Type B pancreatic cell (in vitro differentiated cells): ENCODE data around the gene HKDC1. TPM values are rescaled to one million over a fixed set of nuclear protein-coding genes. Genes with fewer than 3 reads are reported as not detected.
"Not testable (repeated sequence)": the region's sequence is repeated elsewhere in the genome, so short reads cannot be mapped to it uniquely, and the experiment has no call there.

Source experiments
- DNase-seq: peaks from one replicate; pipeline ENCODE4 v3.0.0; 2021; ENCODE audit warnings: mixed read lengths; ENCODE audit not compliant: unreplicated experiment; ENCODE audit errors: extremely low spot score
- H3K27ac Mint-ChIP-seq: 2 replicates; pipeline ENCODE4 v1.8.0; 2021; ENCODE audit warnings: mild to moderate bottlenecking, mixed read lengths
- H3K27me3 Mint-ChIP-seq: 2 replicates; pipeline ENCODE4 v1.8.0; 2021; ENCODE audit warnings: mixed read lengths
- H3K36me3 Mint-ChIP-seq: 2 replicates; pipeline ENCODE4 v1.8.0; 2021; ENCODE audit warnings: mixed read lengths
- H3K4me1 Mint-ChIP-seq: one replicate; pipeline ENCODE4 v1.8.0; 2021; ENCODE audit warnings: mixed read lengths; ENCODE audit not compliant: unreplicated experiment
- H3K4me3 Mint-ChIP-seq: 2 replicates; pipeline ENCODE4 v1.8.0; 2021; ENCODE audit warnings: mild to moderate bottlenecking, mixed read lengths
- H3K9me3 Mint-ChIP-seq: 2 replicates; pipeline ENCODE4 v1.8.0; 2021; ENCODE audit warnings: mixed read lengths
- CTCF ChIP-seq: fragments of 200-600 bp; sonication (generic); conservative IDR thresholded peaks from 2 replicates; pipeline ENCODE4 v1.5.0; 2021; ENCODE audit warnings: antibody characterized with exemption, mild to moderate bottlenecking
- total RNA-seq: library from RNA; stranded (reverse); gene quantifications from 2 replicates; pipeline ENCODE4 v1.2.1, GENCODE V29; 2021; ENCODE audit warnings: low replicate concordance

Gene HKDC1
- total RNA-seq, 1 donor from 2014 or later, result 2.4 TPM

- Mint-ChIP-seq H3K36me3 (no peaks in the 10 kb centered on the region), H3K4me1 (peaks cover 16% of the 10 kb centered on the region), H3K27me3 (peaks cover 6% of the 10 kb centered on the region), H3K4me3 (no peak overlapping the region), H3K27ac (no peak overlapping the region), H3K9me3 (no peaks in the 10 kb centered on the region)
- no peak for TF ChIP-seq CTCF
- DNase-seq, result no peak
These were observed 61.6 kb downstream of the HKDC1 start for GRCh38 chr10:69281507-69282413.

- H3K9me3 Mint-ChIP-seq, H3K36me3 Mint-ChIP-seq, H3K27me3 Mint-ChIP-seq, H3K4me3 Mint-ChIP-seq, H3K4me1 Mint-ChIP-seq, H3K27ac Mint-ChIP-seq, DNase-seq: not testable (repeated sequence)
These were observed 64.3 kb downstream of the HKDC1 start for GRCh38 chr10:69284402-69284801.

- no peak for DNase-seq
- H3K4me1 Mint-ChIP-seq, result peaks cover 6% of the 10 kb centered on the region
- H3K9me3 Mint-ChIP-seq, result no peaks in the 10 kb centered on the region
- no peak overlapping the region for H3K4me3 Mint-ChIP-seq
- no peak for TF ChIP-seq CTCF
- no peak overlapping the region for H3K27ac Mint-ChIP-seq
- H3K27me3 Mint-ChIP-seq, result peaks cover 6% of the 10 kb centered on the region
- H3K36me3 Mint-ChIP-seq, result no peaks in the 10 kb centered on the region
These were observed 65.6 kb downstream of the HKDC1 start for GRCh38 chr10:69285699-69286098.

GRCh38 chr10:69287181-69287580 lies 67.0 kb downstream of the HKDC1 start:
- Mint-ChIP-seq H3K4me1 (peaks cover 6% of the 10 kb centered on the region), H3K4me3 (no peak overlapping the region), H3K9me3 (no peaks in the 10 kb centered on the region), H3K27ac (no peak overlapping the region), H3K36me3 (no peaks in the 10 kb centered on the region), H3K27me3 (peaks cover 1% of the 10 kb centered on the region)
- DNase-seq, result no peak
- TF ChIP-seq CTCF, result no peak

- Mint-ChIP-seq H3K27ac (no peak overlapping the region), H3K27me3 (peaks cover 5% of the 10 kb centered on the region), H3K4me3 (no peak overlapping the region), H3K4me1 (no peaks in the 10 kb centered on the region), H3K9me3 (no peaks in the 10 kb centered on the region), H3K36me3 (no peaks in the 10 kb centered on the region)
- no peak for TF ChIP-seq CTCF
- no peak for DNase-seq
These were observed 70.9 kb downstream of the HKDC1 start for GRCh38 chr10:69290993-69291392.

GRCh38 chr10:69292459-69292858 lies 72.3 kb downstream of the HKDC1 start:
- no peaks in the 10 kb centered on the region for H3K4me1 Mint-ChIP-seq
- H3K27me3 Mint-ChIP-seq, result peaks cover 5% of the 10 kb centered on the region

More at GRCh38 chr10:69292459-69292858, 72.3 kb downstream of the HKDC1 start:
- no peak for TF ChIP-seq CTCF
- no peak overlapping the region for H3K27ac Mint-ChIP-seq
- DNase-seq, result no peak
- no peaks in the 10 kb centered on the region for H3K9me3 Mint-ChIP-seq
- H3K36me3 Mint-ChIP-seq, result no peaks in the 10 kb centered on the region
- no peak overlapping the region for H3K4me3 Mint-ChIP-seq
